ENCODE results near the gene GMPR. TPM values are rescaled to one million over a fixed set of nuclear protein-coding genes. Genes with fewer than 3 reads are reported as not detected.

GMPR gene
- polyA plus RNA-seq, 10 donors: 40.5 to 54.2 (median 46.6) TPM

DNA sequence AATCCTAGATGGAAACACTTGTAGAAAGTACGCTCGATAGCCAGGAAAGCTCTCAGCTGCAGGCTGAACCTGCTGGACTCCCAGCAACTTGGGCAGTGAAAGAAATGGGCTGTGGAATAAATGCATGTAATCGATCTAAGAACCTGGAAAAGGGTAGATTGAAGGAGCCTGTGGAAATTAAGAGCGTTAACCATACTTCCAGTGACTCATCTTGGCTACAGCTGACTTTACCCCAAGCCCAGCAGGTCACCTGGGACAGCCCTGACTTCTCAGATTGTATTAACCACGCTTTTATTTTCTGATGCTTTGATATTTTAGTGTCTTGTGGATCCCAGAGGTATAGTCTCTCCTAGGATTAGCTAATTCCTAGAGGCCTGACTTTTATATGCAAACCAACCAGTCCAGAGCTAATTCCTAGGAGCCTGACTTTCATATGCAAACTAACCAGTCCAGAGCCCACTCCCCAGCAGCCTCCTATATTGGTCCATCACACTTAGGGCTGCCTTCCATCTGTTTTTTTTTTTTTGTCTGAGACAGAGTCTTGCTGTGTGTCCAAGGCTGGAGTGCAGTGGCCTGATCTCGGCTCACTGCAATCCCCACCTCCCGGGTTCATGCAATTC lies 86.3 kb downstream of the GMPR start:
- peak in 1 of 3 donors; percentile 58 for DNase-seq

GRCh38 chr6:16326531-16326930 lies 88.1 kb downstream of the GMPR start:
- no peak for DNase-seq

DNA sequence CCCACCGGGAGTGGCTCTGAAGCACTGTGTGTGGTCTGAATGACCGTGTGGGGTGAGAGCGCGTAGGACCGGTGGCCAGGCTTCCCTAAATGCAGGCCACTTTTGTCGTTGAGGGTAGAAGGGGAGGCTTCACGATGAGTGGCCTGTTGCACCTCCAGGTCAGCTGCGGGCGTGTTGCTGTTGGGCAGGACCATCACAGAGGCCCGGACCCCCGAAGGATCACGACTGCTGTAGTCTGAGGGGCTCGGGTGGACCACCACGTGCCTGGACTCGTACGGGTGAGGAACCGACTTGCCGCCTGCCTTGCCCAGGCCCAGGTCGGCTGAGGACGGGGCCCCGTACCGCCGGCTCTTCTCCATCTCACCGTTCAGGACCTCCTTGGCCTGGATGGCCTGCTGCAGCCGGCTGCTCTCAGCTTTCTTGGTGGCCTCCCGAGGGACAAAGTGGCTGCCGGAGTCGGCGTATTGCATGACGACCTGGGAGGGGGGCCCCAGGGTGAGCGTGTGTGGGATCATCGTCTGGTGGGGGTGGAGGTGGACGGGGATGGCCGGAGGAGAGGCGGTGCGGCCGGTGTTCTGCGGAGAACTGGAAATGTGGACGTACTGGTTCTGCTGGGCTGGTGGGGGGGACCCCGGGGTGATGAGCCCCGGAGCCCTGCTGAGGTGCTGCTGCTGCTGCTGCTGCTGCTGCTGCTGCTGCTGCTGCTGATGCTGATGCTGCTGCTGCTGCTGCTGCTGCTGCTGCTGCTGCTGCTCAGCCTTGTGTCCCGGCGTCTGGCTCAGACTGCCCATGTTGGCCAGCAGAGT lies 88.8 kb downstream of the GMPR start:
- no peak for DNase-seq

DNA sequence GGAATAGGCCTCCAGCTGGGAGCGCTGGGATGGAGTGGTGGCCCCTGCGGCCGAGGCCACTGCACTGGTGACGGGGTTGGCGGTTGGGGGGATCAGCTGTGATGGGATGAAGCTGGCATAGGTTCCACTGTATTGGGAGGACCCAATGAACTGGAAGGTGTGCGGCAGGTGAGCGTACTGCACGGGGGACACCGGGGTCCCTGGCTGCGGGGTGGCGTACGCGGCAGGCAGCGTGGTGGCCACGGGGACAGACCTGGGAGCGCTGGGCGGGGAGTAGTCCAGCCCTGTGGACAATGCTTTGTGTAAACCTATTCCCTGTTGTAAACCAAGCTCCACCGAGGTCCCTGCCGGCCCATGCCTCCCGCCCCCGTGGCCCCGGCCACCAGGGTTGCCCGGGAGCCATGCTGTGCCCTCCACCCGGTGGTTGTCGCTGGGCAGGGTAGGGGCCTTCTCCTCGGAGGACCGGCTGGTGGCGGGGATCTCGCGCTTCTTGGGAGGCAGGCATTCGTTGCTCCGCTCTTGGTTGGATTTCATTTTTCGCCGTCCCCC lies 89.5 kb downstream of the GMPR start:
- no peak for DNase-seq

- peak in 1 of 3 donors; percentile 54 for DNase-seq
Measured at GRCh38 chr6:16329233-16329632, 90.8 kb downstream of the GMPR start.

GRCh38 chr6:16331384-16332174 lies 93.2 kb downstream of the GMPR start:
- peak in 2 of 3 donors; percentile 63 to 75 for DNase-seq

DNA sequence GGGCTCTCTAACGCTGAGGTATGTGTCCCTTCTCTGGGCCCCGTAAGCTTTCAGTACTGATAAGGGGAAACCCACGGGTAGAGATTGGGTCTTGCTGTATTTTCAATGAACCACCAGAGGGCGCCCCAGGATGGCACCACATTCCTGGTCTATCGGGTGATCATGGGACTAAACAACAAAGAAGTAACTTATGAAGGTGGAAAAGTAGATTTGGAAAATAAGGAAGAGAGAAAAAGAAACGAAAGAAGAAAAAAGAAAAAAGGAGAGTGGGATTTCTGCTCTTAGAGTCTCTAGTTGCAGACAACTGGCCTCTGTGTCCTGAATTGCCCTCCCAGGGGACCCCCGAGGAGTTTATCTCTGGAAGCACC lies 93.8 kb downstream of the GMPR start:
- peak; percentile 78 to 88 (median 86) for DNase-seq

- no peak for DNase-seq
Measured at GRCh38 chr6:16333580-16333979, 95.2 kb downstream of the GMPR start.

DNA sequence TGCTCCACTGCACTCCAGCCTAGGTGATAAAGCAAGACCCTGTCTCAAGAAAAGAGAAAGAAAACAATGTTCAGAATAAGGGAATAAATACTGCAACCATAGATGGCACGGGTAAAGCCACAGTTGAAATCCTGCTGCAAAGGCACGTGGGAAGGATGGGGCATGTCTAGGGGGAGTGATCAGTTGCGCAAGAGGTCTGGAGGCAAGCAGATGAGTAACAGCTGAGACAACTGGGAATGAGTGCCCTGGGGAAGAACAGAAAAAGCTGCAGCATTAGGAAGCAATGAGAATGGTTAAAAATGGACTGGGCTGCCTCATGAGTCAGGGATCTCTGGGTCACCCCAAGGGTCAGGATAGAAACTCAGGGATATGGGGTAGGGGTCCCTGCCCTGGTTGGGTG lies 96.3 kb downstream of the GMPR start:
- DNase-seq: peak in 1 of 3 donors; percentile 80

DNA sequence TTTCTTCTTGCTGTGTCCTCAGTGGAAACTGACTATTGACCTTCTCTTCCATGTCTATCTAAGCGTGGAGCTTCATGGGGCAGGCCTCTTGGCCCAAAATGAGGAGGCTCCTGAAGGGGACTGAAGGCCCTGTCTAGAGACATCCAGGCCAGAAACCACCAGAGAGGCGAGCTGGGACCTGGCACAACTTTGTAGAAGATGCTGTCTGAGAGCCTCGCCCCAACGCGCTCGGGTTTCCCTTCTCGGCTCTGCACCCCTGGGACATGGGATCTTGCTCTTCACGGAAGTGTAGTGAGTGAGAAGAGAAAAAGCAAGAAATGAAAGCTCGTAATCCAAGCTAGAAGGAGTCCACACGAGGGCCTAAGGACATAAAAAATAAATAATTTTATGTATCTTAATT lies 96.8 kb downstream of the GMPR start:
- DNase-seq: no peak

DNA sequence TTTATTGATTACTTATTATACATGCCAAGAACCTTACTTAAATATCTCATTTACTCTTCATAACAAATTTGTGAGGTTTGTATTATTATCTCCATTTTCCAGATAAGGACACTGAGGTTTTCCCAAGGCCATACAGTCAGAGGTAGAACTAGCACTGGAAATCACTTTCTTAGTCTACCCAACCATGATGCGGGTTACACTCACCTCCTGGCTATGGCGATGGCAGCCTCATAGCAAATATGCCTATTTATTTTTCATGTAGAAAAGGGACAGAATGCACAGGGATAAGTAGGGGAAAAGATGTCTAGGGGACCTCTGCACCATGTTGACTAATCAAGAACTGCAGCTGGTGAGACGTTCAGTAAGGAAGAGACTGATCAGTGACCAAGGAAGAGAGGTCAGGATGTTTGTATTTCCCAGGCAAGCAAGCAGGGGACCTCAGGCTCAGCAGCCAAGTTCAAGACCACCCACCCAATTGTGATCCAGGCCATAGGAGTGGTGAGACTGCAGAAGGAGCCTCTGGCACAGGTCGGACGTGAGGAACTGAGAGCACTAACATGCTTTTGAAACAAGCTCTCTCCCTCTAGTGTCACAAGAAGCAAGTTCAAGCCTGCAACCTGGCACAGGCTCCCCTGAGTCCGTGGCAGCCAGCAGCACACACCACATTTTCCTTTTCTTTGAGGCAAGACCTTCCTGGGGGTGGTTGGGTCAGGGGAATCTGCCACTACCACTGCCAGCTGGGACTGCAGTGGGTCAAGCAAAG lies 97.8 kb downstream of the GMPR start:
- peak in 1 of 3 donors; percentile 78 for DNase-seq

- peak in 1 of 3 donors; percentile 48 for DNase-seq
Measured at GRCh38 chr6:16336911-16337294, 98.5 kb downstream of the GMPR start.

GRCh38 chr6:16337295-16337975 lies 99.0 kb downstream of the GMPR start:
- peak; percentile 96 to 99 (median 97) for DNase-seq

- peak; percentile 68 to 97 (median 85) for DNase-seq
Measured at GRCh38 chr6:16338577-16339264, 100.3 kb downstream of the GMPR start.

- no peak for DNase-seq
Measured at GRCh38 chr6:16339265-16339587, 100.8 kb downstream of the GMPR start.

DNA sequence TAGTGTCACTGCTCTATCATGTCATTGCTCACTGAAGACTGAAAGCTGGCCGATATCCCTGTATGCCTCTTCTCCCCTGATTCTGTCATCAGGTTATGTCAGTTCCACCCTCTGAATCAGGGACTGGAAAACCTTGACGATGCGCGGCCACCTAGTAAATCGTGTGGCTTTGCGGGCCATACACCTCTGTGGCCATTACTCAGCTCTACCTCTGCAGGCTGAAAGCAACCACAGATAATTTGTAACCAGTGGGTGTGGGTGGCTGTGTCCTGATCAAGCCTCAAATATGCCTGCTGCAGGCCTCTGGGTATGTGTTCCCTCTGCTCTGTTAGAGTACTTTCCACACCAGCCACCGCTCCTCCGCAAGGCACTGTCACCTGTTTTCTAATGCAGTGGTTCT lies 105.2 kb downstream of the GMPR start:
- no peak for DNase-seq

DNA sequence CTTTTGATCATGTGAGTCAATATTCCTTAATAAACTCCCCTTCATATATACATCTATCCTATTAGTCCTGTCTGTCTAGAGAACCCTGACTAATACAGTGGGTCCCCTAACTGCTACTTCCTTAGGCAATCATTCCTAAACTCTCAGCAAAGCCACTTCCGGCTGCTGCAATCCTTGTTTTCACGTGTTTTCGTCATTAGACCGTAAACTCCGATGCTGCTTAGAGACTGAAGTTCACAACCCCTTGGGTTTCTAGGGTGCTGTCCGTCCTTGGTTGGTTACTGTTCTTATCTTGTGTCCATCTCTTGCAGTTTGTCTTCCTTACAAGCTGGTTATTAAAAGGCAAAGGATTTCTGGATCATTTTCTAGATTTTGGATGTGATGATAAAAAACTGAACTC lies 106.4 kb downstream of the GMPR start:
- DNase-seq: peak in 1 of 3 donors; percentile 58
